Neutrophil (primary cell): ENCODE measurements around the gene CMSS1.

Source experiments
- H3K27ac ChIP-seq: fragments of 200-600 bp; sonication (generic); 2 replicates; pipeline ENCODE4 v1.5.1; 2016; ENCODE audit warnings: mild to moderate bottlenecking, moderate library complexity
- H3K27me3 ChIP-seq: fragments of 200-600 bp; sonication (generic); 2 replicates; pipeline ENCODE4 v1.6.0; 2016; ENCODE audit warnings: mild to moderate bottlenecking
- H3K36me3 ChIP-seq: fragments of 200-600 bp; sonication (generic); 2 replicates; pipeline ENCODE4 v1.5.1; 2017
- H3K4me1 ChIP-seq, 2 experiments: fragments of 200-600 bp in 1 of 2; sonication (generic) in 1 of 2; 1 replicate in 1 of 2; 2 replicates in 1 of 2; pipeline versions ENCODE4 v1.5.1 to v1.6.1; 2013 to 2016; ENCODE audit warnings: low read depth in 1 of 2, low read length in 1 of 2, mild to moderate bottlenecking in 1 of 2, moderate library complexity in 1 of 2; ENCODE audit not compliant: control insufficient read depth in 1 of 2, insufficient read depth in 1 of 2
- H3K4me3 ChIP-seq, 2 experiments: fragments of 200-600 bp in 1 of 2; sonication (generic) in 1 of 2; 1 replicate in 1 of 2; 2 replicates in 1 of 2; pipeline ENCODE4 v1.5.1; 2013 to 2016; ENCODE audit warnings: low read depth in 1 of 2, low read length in 1 of 2, mild to moderate bottlenecking in 1 of 2, moderate library complexity in 1 of 2
- H3K9me3 ChIP-seq: fragments of 200-600 bp; sonication (generic); 2 replicates; pipeline ENCODE4 v1.5.1; 2016
- TF ChIP-seq, protein P1 (sequence below): fragments of 200-600 bp; sonication (generic); IDR thresholded peaks from 2 replicates; pipeline ENCODE4 v1.5.1; 2016; ENCODE audit warnings: antibody characterized with exemption

CMSS1 gene

DNA sequence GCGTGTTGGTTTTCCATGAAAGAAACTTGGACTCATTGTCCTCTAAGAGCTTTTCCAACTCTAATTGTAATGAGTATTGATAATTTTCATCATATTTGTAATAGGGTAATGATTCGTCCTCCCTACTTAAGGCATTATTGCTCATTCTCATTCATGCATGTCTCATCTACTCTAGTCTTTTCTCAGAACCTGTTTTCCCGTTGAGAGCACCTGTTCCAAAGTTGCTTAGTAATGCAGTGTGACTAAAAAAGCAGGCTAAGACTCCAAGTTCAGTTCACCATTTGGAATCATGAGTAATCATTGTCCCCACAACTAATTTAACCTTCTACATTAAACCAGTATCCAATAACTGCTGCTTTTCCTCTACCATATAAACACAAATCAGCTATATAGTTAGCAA, 212.7 kb downstream of the CMSS1 start:
- Histone ChIP-seq H3K36me3 (no peaks in the 10 kb centered on the region), H3K4me1 (no peaks in the 10 kb centered on the region), H3K27ac (no peak overlapping the region), H3K27me3 (no peaks in the 10 kb centered on the region), H3K9me3 (no peaks in the 10 kb centered on the region), H3K4me3 (no peak overlapping the region)
- TF ChIP-seq, protein P1, sequence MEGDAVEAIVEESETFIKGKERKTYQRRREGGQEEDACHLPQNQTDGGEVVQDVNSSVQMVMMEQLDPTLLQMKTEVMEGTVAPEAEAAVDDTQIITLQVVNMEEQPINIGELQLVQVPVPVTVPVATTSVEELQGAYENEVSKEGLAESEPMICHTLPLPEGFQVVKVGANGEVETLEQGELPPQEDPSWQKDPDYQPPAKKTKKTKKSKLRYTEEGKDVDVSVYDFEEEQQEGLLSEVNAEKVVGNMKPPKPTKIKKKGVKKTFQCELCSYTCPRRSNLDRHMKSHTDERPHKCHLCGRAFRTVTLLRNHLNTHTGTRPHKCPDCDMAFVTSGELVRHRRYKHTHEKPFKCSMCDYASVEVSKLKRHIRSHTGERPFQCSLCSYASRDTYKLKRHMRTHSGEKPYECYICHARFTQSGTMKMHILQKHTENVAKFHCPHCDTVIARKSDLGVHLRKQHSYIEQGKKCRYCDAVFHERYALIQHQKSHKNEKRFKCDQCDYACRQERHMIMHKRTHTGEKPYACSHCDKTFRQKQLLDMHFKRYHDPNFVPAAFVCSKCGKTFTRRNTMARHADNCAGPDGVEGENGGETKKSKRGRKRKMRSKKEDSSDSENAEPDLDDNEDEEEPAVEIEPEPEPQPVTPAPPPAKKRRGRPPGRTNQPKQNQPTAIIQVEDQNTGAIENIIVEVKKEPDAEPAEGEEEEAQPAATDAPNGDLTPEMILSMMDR: no peak

DNA sequence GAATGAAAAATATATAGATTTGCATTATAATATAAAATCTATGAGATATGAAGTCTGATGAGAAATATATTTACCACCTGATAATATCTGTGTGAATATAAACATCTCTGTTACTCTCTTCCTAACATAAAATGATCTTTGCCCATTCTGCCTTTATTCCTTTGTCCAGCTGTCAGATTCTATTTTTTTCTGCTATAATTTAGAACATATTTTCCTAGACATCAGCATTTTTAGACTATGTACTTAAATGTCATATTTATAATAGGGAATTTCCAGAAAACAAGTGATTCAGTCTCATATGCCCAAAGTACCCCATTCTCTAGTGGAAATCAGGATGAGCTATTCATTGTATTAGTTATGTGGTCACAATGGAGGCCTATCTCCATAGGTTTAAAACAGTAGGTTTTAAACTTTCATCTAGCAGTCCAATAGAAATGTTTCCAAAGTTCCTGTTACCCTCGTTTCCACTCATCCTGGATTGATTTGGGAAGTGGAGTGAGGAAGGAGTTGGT, 213.3 kb downstream of the CMSS1 start:
- TF ChIP-seq, protein P1: no peak
- no peak overlapping the region for H3K27ac ChIP-seq
- no peaks in the 10 kb centered on the region for H3K4me1 ChIP-seq

DNA sequence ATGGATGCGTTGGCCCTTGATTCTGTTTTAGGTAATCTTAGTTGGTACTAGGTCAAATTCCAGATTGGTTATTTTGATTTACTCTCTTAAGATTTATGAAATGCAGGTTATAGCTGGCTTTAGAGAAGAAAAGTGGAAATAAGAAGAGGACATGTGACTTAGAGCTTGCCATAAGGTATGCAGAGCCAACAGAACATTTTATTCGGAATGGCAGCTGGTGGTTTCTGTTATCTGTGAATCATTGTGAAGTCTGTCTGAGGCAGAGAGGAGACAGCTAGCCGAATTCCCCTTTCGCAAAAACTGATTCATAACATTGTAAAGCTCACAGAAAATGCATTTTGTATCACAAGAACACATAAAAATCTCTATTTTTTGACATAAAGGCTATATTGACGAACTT, 214.6 kb downstream of the CMSS1 start:
- Histone ChIP-seq H3K9me3 (no peaks in the 10 kb centered on the region), H3K27me3 (no peaks in the 10 kb centered on the region), H3K27ac (no peak overlapping the region), H3K4me3 (no peak overlapping the region), H3K4me1 (no peaks in the 10 kb centered on the region), H3K36me3 (no peaks in the 10 kb centered on the region)
- TF ChIP-seq, protein P1: no peak

More for the DNA sequence above, 213.3 kb downstream of the CMSS1 start:
- no peaks in the 10 kb centered on the region for H3K27me3 ChIP-seq
- H3K36me3 ChIP-seq: no peaks in the 10 kb centered on the region
- no peaks in the 10 kb centered on the region for H3K9me3 ChIP-seq
- H3K4me3 ChIP-seq: no peak overlapping the region

DNA sequence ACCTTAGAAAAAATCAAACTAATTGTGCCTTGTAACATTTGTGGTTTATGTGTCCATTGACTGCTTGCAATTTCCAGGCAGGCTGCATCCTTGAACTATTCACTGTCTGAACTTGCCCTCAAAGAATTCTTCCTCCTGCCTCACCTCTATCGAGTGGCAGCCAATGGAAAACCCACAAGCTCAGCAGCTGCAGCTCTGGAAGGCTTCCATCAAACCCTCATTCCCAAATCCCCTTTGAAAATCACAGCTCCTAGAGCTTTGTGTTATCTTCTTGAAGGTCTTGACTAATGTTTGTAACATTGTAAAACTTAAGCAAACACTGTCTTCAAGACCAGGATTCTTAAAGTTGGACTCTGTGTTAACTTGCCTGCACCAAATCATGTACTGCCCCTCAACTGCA, 215.5 kb downstream of the CMSS1 start:
- TF ChIP-seq, protein P1: no peak
- Histone ChIP-seq H3K4me1 (no peaks in the 10 kb centered on the region), H3K4me3 (no peak overlapping the region), H3K36me3 (no peaks in the 10 kb centered on the region), H3K27me3 (no peaks in the 10 kb centered on the region), H3K9me3 (no peaks in the 10 kb centered on the region), H3K27ac (no peak overlapping the region)

DNA sequence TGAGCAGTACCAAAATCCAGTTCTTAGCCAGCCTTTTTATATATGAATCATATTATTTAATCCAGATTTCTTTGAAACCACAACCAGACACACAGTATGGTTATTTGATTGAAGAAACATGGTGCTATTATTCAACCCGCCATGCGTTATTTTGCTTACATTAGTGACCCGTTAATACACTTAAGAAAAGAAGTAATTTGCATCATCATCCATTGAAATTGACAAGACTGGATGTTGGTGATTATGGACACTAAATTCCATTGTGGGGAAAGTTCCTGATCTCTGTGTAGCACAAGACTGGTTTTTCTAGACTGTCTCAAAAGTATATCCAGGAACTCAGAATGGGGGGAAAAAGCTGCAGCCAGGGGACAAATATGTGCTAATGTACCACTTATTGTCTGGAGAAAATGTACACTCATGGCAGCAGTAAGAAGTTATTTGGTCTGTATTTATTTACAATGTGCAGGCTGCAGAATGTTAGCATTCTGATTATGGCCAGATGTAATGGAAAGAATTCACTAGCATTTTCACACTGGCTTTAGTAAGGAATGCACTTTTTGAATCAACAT, 216.3 kb downstream of the CMSS1 start:
- no peaks in the 10 kb centered on the region for H3K36me3 ChIP-seq
- H3K27me3 ChIP-seq: no peaks in the 10 kb centered on the region
- H3K4me3 ChIP-seq: no peak overlapping the region
- H3K4me1 ChIP-seq: no peaks in the 10 kb centered on the region
- TF ChIP-seq, protein P1: no peak
- no peaks in the 10 kb centered on the region for H3K9me3 ChIP-seq
- no peak overlapping the region for H3K27ac ChIP-seq

DNA sequence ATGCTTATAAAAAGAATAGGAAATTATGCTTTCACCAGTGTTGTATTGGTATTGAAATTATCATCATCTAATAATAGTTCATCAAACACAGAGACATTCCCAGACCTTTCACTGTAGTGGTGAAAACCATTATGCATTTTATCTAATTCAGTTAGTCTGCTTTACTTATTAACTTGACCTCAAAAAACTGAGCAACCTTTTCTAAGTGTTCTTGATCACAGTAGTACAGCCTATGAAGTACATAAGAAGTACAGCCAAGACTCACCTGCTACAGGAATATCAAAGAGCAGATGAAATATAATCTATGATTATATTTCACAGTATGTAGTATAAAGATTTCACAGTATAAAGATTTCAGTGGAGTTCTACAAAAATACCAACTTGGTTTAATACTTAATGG, 221.4 kb downstream of the CMSS1 start:
- no peak overlapping the region for H3K27ac ChIP-seq
- TF ChIP-seq, protein P1: no peak
- H3K9me3 ChIP-seq: no peaks in the 10 kb centered on the region
- H3K27me3 ChIP-seq: no peaks in the 10 kb centered on the region
- no peak overlapping the region for H3K4me3 ChIP-seq
- no peaks in the 10 kb centered on the region for H3K36me3 ChIP-seq
- H3K4me1 ChIP-seq: no peaks in the 10 kb centered on the region
